H9 (cell line): ENCODE measurements around the gene EXOC8. TPM values are rescaled to one million over a fixed set of nuclear protein-coding genes. Genes with fewer than 3 reads are reported as not detected.

Experiments
- DNase-seq: peaks from one replicate; pipeline ENCODE4 v3.0.0-alpha.2; 2017
- H2AFZ ChIP-seq: one replicate; pipeline ENCODE4 v1.6.1; 2013; ENCODE audit warnings: mild to moderate bottlenecking, low read length, control low read depth, moderate library complexity
- H2AK5ac ChIP-seq: 2 replicates; pipeline ENCODE4 v1.6.1; 2013; ENCODE audit warnings: low read length, control low read depth, mixed read lengths; ENCODE audit not compliant: insufficient read length
- H2BK120ac ChIP-seq: one replicate; pipeline ENCODE4 v1.6.1; 2013; ENCODE audit warnings: low read depth, mild to moderate bottlenecking, low read length, control low read depth, inconsistent platforms; ENCODE audit not compliant: poor library complexity, severe bottlenecking
- H2BK12ac ChIP-seq: 2 replicates; pipeline ENCODE4 v1.6.1; 2013; ENCODE audit warnings: low read length, control low read depth, mixed read lengths, low read depth; ENCODE audit not compliant: insufficient read length
- H2BK15ac ChIP-seq: 2 replicates; pipeline ENCODE4 v1.6.1; 2013; ENCODE audit warnings: low read depth, low read length, control low read depth
- H2BK20ac ChIP-seq: one replicate; pipeline ENCODE4 v1.6.1; 2013; ENCODE audit warnings: low read depth, mild to moderate bottlenecking, low read length, control low read depth, inconsistent platforms; ENCODE audit not compliant: poor library complexity, severe bottlenecking
- H2BK5ac ChIP-seq: 2 replicates; pipeline ENCODE4 v1.6.1; 2013; ENCODE audit warnings: low read length, control low read depth, mixed read lengths; ENCODE audit not compliant: insufficient read length
- H3K14ac ChIP-seq: 2 replicates; pipeline ENCODE4 v1.6.1; 2013; ENCODE audit warnings: low read length, control low read depth; ENCODE audit not compliant: insufficient read depth
- H3K18ac ChIP-seq: 2 replicates; pipeline ENCODE4 v1.6.1; 2013; ENCODE audit warnings: low read depth, mild to moderate bottlenecking, mixed read lengths, low read length, control low read depth; ENCODE audit not compliant: insufficient read length
- H3K23ac ChIP-seq: 2 replicates; pipeline ENCODE4 v1.6.1; 2013; ENCODE audit warnings: low read length, control low read depth, mixed read lengths, low read depth; ENCODE audit not compliant: insufficient read length
- H3K23me2 ChIP-seq: 2 replicates; pipeline ENCODE4 v1.6.1; 2013; ENCODE audit warnings: low read depth, mild to moderate bottlenecking, mixed read lengths, low read length, control low read depth; ENCODE audit not compliant: insufficient read length, poor library complexity, severe bottlenecking
- H3K27ac ChIP-seq: 2 replicates; pipeline ENCODE4 v1.5.1; 2013; ENCODE audit warnings: low read length, control low read depth, mixed read lengths, low read depth; ENCODE audit not compliant: insufficient read length
- H3K27me3 ChIP-seq: 2 replicates; pipeline ENCODE4 v1.6.1; 2013; ENCODE audit warnings: low read length, control low read depth, inconsistent platforms; ENCODE audit not compliant: insufficient read depth
- H3K4ac ChIP-seq: 2 replicates; pipeline ENCODE4 v1.6.1; 2013; ENCODE audit warnings: low read depth, mild to moderate bottlenecking, control low read depth, inconsistent platforms, low read length, moderate library complexity
- H3K4me1 ChIP-seq: 2 replicates; pipeline ENCODE4 v1.6.1; 2013; ENCODE audit warnings: low read length, control low read depth, inconsistent platforms; ENCODE audit not compliant: insufficient read depth
- H3K4me2 ChIP-seq: 2 replicates; pipeline ENCODE4 v1.6.1; 2013; ENCODE audit warnings: low read length, control low read depth, mixed read lengths; ENCODE audit not compliant: insufficient read length, insufficient read depth
- H3K56ac ChIP-seq: 2 replicates; pipeline ENCODE4 v1.6.1; 2013; ENCODE audit warnings: low read depth, mild to moderate bottlenecking, mixed read lengths, low read length, control low read depth; ENCODE audit not compliant: insufficient read length
- H3K79me1 ChIP-seq: 2 replicates; pipeline ENCODE4 v1.6.1; 2013; ENCODE audit warnings: low read depth, mild to moderate bottlenecking, moderate library complexity, low read length, control low read depth, inconsistent platforms; ENCODE audit not compliant: insufficient read depth, poor library complexity, severe bottlenecking
- H3K79me2 ChIP-seq: 2 replicates; pipeline ENCODE4 v1.6.1; 2013; ENCODE audit warnings: low read length, control low read depth, inconsistent platforms; ENCODE audit not compliant: insufficient read depth
- H3K9ac ChIP-seq: 2 replicates; pipeline ENCODE4 v1.6.1; 2013; ENCODE audit warnings: low read length, control low read depth, mixed read lengths; ENCODE audit not compliant: insufficient read length; ENCODE audit errors: extremely low read depth
- H3K9me3 ChIP-seq: one replicate; pipeline ENCODE4 v1.6.1; 2013; ENCODE audit warnings: low read depth, low read length, inconsistent platforms; ENCODE audit not compliant: control insufficient read depth
- H3T11ph ChIP-seq: one replicate; pipeline ENCODE4 v1.6.1; 2013; ENCODE audit warnings: mild to moderate bottlenecking, low read length, control low read depth, inconsistent platforms
- H4K20me1 ChIP-seq: one replicate; pipeline ENCODE4 v1.6.1; 2013; ENCODE audit not compliant: control insufficient read depth, insufficient read length, insufficient read depth
- H4K5ac ChIP-seq: 2 replicates; pipeline ENCODE4 v1.6.1; 2013; ENCODE audit warnings: low read depth, mild to moderate bottlenecking, mixed read lengths, low read length, control low read depth; ENCODE audit not compliant: insufficient read length
- H4K8ac ChIP-seq: replicated peaks from 2 replicates; pipeline ENCODE4 v1.6.1; 2013; ENCODE audit warnings: low read length, control low read depth, mixed read lengths, low read depth; ENCODE audit not compliant: insufficient read length
- H4K91ac ChIP-seq: 2 replicates; pipeline ENCODE4 v1.6.1; 2013; ENCODE audit warnings: low read depth, mild to moderate bottlenecking, moderate library complexity, mixed read lengths, low read length, control low read depth; ENCODE audit not compliant: insufficient read length
- H3K27ac Mint-ChIP-seq, 3 experiments: 2 replicates in 2 of 3; 3 replicates in 1 of 3; pipeline ENCODE4 v1.8.0; 2020 to 2021; ENCODE audit warnings: mixed read lengths in 3 of 3, mild to moderate bottlenecking in 1 of 3, moderate library complexity in 1 of 3
- H3K27me3 Mint-ChIP-seq: 2 replicates; pipeline ENCODE4 v1.8.0; 2021; ENCODE audit warnings: low read depth, mild to moderate bottlenecking, moderate library complexity, mixed read lengths
- H3K36me3 Mint-ChIP-seq, 3 experiments: 2 replicates in 2 of 3; 3 replicates in 1 of 3; pipeline ENCODE4 v1.8.0; 2020 to 2021; ENCODE audit warnings: low read depth in 3 of 3, mixed read lengths in 3 of 3; ENCODE audit not compliant: insufficient read depth in 1 of 3
- H3K4me1 Mint-ChIP-seq, 2 experiments: 2 replicates each; pipeline ENCODE4 v1.8.0; 2020; ENCODE audit warnings: mixed read lengths in 2 of 2
- H3K4me3 Mint-ChIP-seq, 2 experiments: 2 replicates in 1 of 2; 3 replicates in 1 of 2; pipeline ENCODE4 v1.8.0; 2020 to 2021; ENCODE audit warnings: mild to moderate bottlenecking in 2 of 2, mixed read lengths in 2 of 2, moderate library complexity in 1 of 2
- H3K9me3 Mint-ChIP-seq, 2 experiments: 2 replicates in 1 of 2; 3 replicates in 1 of 2; pipeline ENCODE4 v1.8.0; 2020; ENCODE audit warnings: mild to moderate bottlenecking in 2 of 2, mixed read lengths in 2 of 2, moderate library complexity in 1 of 2
- WGBS: extraction: QIAGEN DNeasy Blood & Tissue Kit; methylation state at CpG from one replicate; pipeline ENCODE4 v1.1.7; 2013; ENCODE audit warnings: missing lambda C conversion rate, low lambda C conversion rate, mixed read lengths; ENCODE audit not compliant: insufficient read length; ENCODE audit errors: extremely low coverage; 5-methylcytosine and 5-hydroxymethylcytosine counted together
- total RNA-seq: library from RNA; stranded (reverse); gene quantifications from 2 replicates; pipeline ENCODE4 v1.2.1, GENCODE V29; 2021
- TF ChIP-seq, protein P1 (sequence below): fragments of 200-600 bp; sonication (generic); conservative IDR thresholded peaks from 3 replicates; pipeline ENCODE4 v1.8.0; 2021; ENCODE audit warnings: antibody characterized with exemption, mild to moderate bottlenecking

EXOC8 gene
- total RNA-seq, 1 experiment from 2014 or later: 10.8 TPM

DNA sequence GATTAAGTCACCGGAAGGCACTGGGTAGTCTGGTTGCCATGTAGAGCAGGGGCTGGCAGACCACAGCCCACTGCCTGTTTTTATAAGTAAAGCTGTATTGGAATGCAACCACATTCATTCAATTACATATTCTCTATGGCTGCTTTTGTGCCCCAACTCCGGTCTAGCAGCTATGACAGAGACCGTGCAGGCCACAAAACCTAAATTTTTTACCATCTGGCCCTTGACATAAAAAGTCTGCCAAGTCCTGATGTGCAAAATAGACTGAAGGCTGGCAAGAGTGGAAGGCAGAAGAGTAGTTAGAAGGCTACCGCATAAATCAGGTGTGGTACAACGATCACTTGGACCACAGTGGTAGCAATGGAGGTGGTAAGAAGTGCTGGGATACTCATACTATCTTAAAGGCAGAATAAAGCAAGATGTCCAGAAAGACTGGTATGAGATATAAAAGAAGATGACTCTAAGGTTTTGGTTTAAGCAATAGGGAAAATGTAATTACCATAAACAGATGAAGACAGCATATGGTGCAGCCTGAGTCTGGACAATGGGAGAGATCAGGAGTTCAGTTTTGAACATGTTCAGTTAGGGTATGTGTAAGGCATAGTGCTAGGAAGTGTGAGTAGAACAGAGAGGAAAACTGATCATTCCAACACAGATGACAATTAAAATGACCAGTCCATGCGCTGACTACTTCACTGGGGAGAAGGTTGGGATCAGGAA lies 47.2 kb upstream of the EXOC8 start:
- H4K20me1 ChIP-seq: no peaks in the 10 kb centered on the region
- no peaks in the 10 kb centered on the region for H3K79me2 ChIP-seq
- H2BK12ac ChIP-seq: no peak overlapping the region

More for the DNA sequence above, 47.2 kb upstream of the EXOC8 start:
- Histone ChIP-seq H2BK15ac (no peak overlapping the region), H3K14ac (no peak overlapping the region), H3K4me2 (no peak overlapping the region), H2BK5ac (no peak overlapping the region), H4K5ac (no peak overlapping the region), H4K91ac (no peak overlapping the region), H3K27ac (no peak overlapping the region), H3K4me1 (no peaks in the 10 kb centered on the region), H3K23ac (no peak overlapping the region), H2AFZ (no peak overlapping the region), H3K56ac (no peak overlapping the region), H3K27me3 (no peaks in the 10 kb centered on the region), H2BK120ac (no peak overlapping the region), H3T11ph (no peak overlapping the region), H3K4ac (no peak overlapping the region), H2BK20ac (no peak overlapping the region), H2AK5ac (no peak overlapping the region), H3K79me1 (no peaks in the 10 kb centered on the region), H3K18ac (no peak overlapping the region), H4K8ac (no peak overlapping the region), H3K9me3 (no peaks in the 10 kb centered on the region), H3K23me2 (no peaks in the 10 kb centered on the region), H3K9ac (no peak overlapping the region)
- peaks cover 2% of the 10 kb centered on the region in 2 experiments; a peak in 2 of 4 replicates for H3K4me1 Mint-ChIP-seq
- H3K27me3 Mint-ChIP-seq: no peaks in the 10 kb centered on the region
- no peaks in the 10 kb centered on the region for H3K36me3 Mint-ChIP-seq
- TF ChIP-seq, protein P1, sequence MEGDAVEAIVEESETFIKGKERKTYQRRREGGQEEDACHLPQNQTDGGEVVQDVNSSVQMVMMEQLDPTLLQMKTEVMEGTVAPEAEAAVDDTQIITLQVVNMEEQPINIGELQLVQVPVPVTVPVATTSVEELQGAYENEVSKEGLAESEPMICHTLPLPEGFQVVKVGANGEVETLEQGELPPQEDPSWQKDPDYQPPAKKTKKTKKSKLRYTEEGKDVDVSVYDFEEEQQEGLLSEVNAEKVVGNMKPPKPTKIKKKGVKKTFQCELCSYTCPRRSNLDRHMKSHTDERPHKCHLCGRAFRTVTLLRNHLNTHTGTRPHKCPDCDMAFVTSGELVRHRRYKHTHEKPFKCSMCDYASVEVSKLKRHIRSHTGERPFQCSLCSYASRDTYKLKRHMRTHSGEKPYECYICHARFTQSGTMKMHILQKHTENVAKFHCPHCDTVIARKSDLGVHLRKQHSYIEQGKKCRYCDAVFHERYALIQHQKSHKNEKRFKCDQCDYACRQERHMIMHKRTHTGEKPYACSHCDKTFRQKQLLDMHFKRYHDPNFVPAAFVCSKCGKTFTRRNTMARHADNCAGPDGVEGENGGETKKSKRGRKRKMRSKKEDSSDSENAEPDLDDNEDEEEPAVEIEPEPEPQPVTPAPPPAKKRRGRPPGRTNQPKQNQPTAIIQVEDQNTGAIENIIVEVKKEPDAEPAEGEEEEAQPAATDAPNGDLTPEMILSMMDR: no peak
- no peak overlapping the region for H3K27ac Mint-ChIP-seq
- H3K9me3 Mint-ChIP-seq: no peaks in the 10 kb centered on the region
- no peak overlapping the region for H3K4me3 Mint-ChIP-seq
- DNase-seq: no peak
- WGBS: no CpG with 5 or more reads among the region's 6 CpGs
